HG03159 (cell line): ENCODE data around the gene PICALM.
A peak's percentile ranks its signal among the peaks of the same experiment; 100 is the strongest.
"Not testable (repeated sequence)": the region's sequence is repeated elsewhere in the genome, so short reads cannot be mapped to it uniquely, and the experiment has no call there.

Experiments used
- ATAC-seq: cut with Tn5 transposase; IDR thresholded peaks from one replicate; pipeline ENCODE4 v1.9.1; 2021; ENCODE audit warnings: mild to moderate bottlenecking, moderate library complexity; ENCODE audit not compliant: unreplicated experiment

PICALM gene

GRCh38 chr11:85941380-85941973, 127.4 kb downstream of the PICALM start:
- ATAC-seq: peak; percentile 71

GRCh38 chr11:85939099-85940015, 129.5 kb downstream of the PICALM start:
- no peak for ATAC-seq

DNA sequence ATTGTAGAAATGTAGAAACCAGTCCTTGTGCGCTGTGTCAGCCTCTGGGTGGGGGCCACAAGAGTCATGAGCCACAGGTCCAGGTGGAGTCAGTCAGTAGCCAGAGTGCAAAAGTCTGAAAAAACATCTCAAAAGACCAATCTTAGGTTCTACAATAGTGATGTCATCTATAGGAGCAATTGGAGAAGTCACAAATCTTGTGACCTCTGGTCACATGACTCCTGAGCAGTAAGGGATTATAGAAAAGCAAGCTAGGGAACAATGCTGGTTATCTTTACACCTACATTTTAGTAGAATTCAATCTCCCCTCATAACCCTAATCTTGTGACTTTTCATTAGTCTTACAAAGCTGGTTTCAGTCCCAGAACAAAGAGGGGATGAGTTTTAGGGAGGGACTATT, 131.0 kb downstream of the PICALM start:
- no peak for ATAC-seq

DNA sequence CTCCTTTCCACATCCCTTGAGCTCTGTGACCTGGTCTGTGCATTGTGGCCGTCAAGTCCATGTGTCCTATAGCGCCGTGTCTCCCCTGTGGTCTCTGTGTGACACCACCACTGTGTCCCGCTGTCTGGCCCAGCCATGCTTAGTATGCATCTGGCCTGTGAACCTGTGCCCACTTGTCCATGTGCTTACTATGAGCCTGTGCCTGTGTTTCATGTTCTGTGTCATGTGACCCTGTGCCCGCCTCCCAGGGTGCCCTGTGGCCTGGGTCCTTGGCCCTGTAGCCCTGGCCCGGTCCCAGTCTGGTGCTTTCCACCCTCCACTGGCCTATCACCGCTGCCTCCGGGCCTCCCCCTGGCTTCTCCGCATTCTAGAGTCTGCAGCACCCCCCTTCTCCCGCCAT, 133.1 kb downstream of the PICALM start:
- ATAC-seq: no peak

DNA sequence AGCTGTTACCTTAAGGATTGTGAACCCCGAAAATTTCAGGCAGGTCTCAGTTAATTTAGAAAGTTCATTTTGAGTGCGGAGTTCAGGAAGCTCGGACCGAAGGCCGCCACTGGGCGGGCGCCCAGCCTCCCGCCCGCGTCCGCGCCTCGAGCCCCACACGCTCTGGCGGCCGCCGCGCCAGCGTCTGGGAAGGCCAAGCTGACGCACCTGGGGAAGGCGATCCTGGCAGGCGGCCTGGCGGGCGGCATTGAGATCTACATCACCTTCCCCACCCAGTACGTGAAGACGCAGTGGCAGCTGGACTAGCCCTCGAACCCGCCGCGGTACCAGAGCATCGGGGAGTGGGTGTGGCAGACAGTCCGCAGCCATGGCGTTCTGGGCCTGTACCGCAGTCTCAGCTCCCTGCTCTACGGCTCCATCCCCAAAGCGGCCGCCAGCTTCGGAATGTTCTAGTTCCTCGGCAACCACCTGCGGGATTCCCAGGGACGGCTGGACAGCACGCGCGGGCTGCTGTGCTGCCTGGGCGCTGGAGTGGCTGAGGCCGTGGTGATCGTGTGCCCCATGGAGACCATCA, 134.2 kb downstream of the PICALM start:
- no peak for ATAC-seq

GRCh38 chr11:85930879-85931366, 138.0 kb downstream of the PICALM start:
- ATAC-seq: no peak

DNA sequence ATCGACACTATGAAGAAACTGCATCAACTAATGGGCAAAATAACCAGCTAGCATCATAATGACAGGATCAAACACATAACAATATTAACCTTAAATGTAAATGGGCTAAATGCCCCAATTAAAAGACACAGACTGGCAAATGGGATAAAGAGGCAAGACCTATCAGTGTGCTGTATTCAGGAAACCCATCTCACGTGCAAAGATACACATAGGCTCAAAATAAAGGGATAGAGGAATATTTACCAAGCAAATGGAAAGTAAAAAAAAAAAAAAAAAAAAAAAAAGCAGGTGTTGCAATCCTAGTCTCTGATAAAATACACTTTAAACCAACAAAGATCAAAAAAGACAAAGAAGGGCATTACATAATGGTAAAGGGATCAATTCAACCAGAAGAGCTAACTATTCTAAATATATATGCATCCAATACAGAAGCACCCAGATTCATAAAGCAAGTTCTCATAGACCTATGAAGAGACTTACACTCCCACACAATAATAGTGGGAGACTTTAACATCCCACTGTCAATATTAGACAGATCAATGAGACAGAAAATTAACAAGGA, 142.2 kb downstream of the PICALM start:
- ATAC-seq: not testable (repeated sequence)

DNA sequence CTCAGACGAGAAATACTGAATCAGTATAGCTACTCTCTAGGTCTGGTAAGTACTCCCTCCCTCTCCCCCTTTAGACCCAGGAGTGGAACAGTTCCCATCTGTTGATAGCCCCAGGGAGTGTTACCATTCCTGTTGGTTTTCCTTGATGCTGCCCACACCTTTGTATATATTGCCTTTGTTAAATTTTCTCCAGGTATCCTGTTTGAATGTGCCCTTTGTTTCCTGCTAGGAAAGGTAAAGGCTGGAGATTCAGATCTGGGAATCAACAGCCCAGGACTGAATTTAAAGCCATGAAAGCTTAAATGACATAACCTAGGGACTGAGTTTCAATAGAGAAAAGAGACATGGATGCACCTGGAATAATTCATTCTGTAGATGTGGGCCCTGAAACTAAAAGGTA, 145.4 kb downstream of the PICALM start:
- no peak for ATAC-seq

DNA sequence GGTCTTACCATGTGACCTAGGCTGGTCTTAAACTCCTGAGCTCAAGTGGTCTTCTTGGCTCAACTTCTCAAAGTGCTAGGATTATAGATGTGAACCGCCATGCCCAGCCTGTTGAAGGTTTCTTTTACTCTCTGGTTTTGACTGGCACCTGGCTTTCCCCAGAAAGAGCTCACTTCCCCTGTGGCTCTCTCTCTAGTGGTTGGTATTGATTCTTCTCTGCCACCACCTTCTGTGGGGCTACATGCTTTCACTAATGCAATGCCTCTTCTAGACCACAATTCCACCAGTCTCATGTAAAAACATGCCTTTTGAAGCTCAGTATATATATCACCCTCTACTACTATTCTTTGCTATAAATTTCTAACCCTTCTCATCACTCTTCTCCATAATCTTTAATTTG, 146.5 kb downstream of the PICALM start:
- peak; percentile 53 for ATAC-seq

- ATAC-seq: no peak
Observed at GRCh38 chr11:85918910-85919794, 149.7 kb downstream of the PICALM start.

GRCh38 chr11:85914425-85914824, 154.5 kb downstream of the PICALM start:
- ATAC-seq: no peak

- ATAC-seq: no peak
Observed at GRCh38 chr11:85913513-85913912, 155.4 kb downstream of the PICALM start.

DNA sequence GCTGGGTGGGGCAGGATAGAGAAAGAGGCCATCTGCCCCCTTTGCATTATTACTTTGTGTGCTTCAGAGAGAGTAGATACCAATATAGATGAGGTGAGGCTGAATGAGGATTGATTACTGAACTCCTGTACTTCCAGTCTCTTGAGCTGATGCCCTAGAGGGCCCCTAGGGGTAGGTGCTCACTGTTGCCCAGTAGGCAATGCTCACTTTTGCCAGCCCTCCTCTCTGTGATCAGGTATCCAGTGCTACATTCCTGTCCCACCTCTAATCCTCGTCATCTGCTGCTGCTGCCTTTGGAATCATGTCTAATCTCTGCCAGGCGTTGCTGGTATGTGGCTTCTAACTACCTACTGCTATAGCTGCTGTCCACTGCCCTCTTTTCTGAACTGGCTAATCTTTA, 156.5 kb downstream of the PICALM start:
- no peak for ATAC-seq
